ENCODE data around the gene GREB1.
A peak's percentile ranks its signal among the peaks of the same experiment; 100 is the strongest.

GREB1 gene

DNA sequence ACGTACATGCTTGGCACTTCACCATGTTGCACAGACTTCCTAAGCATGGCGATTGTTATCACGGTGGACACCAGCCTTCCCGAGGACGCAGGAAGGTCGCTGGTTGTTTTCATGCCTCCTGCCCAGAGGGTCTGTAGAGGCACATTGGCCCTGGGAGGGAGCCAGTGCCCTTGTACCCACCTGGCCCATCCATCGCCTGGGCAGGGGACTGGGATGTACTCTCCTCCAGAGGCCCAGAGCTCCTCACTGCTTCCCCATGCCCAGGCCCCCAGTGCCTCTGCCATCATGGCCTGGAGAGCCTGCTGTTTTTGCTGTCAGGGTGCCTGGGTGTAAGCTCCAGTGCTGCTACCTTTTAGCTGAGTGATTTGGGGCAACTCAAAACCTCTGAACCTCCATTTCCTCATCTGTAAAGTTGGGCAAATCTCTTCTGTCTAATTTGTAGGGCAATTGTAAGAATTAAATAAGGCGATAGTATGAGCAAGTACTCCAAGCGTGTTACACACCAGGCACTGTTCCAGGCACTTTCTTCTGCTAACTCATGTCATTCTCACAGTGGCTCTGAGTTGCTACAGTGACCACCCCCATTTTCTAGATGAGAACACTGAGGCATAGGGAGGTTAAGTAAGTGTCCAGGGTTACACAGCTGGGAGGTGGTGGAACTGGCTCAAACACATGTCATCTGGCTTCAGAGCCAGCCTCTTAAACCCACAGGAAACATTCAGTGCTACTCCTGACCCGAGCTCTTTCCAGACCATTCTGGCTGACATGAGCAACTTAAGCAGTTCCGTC is 45.3 kb downstream of the GREB1 start:
- DNase-seq (ENCODE audit: low read depth in 2 of 2, low spot score in 1 of 2) = no peak

DNA sequence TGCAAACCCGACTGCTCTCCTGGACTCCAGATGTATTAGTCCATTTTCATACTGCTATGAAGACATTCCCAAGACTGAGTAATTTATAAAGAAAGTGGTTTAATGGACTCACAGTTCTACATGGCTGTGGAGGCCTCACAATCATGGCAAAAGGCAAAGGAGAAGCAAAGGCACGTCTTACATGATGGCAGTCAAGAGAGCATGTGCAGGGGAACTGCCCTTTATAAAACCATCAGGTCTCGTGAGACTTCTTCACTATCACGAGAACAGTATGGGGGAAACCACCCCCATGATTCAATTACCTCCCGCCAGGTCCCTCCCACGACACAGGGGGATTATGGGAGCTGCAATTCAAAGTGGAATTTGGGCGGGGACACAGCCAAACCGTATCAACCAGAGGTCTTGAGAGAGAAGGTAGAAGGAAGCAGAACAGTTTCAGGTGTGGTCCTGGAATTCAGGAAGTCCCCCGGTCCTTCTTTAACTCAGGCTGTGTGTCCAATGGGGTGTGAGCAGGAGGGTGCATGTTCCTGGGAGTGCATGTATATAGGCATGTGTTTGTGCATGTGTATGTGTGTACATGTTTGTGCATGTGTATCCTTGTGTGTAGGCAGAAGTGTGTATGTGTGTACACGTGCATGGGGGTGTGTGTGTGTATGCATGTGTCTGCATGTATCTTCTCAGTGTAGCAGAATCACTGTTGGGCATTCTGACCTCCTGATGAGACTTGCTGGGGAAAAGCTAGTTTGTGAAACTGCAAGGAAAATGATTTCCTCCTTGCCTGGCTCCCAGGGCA is 46.2 kb downstream of the GREB1 start:
- no peak for DNase-seq (ENCODE audit: low read depth in 2 of 2, low spot score in 1 of 2)

DNA sequence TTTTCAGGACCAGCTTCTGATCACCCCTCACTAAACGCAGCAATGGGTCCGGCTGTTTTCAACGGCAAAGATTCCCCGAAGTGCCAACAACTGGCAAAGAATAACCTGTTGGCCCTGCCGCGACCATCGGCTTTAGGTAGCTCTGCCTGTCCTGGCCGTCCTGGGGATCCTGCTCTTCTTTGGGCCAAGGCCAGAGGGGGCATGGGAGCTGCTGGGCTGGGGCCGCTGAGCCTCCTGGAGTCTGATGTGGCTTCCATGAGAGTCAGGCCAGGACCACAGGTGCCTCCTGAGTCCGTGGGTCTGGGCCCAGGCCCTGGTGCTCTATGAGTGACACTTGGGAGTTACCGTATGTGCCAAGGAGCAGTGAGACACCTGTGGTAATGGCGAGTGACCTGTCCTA is 46.9 kb downstream of the GREB1 start:
- no peak for DNase-seq (ENCODE audit: low read depth in 2 of 2, low spot score in 1 of 2)

DNA sequence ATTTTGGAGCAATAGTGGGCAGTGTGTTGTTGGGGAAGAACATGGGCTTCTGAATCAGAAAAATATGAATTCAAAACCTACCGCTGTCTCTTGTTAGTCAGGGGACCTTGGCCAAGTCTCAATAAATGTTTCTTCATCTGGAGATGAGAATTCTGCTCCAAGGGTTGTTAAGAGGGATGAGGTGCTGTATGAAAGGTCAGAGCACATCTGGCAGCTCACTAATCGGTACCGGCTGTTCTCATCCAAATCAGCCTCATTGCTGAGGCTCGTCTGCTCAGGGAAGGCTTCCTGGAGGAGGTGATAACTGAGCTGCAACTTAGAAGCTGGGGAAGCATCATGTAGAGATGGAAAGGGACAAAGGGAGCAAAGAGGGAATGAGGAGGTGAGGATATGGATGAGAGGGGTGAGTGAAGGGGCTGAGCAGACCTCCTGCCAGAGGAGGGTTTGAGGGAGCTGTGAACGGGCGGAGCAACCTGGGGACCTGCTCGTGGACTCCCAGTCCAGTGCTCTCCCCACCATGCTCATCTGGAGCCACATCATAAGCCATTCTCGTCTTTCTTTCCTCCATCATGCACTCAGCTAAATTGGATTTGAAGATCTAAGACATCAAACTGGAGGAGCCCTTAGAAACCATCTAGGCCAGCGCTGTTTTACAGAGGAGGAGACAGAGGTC is 47.4 kb downstream of the GREB1 start:
- no peak for DNase-seq (ENCODE audit: low read depth in 2 of 2, low spot score in 1 of 2)

DNA sequence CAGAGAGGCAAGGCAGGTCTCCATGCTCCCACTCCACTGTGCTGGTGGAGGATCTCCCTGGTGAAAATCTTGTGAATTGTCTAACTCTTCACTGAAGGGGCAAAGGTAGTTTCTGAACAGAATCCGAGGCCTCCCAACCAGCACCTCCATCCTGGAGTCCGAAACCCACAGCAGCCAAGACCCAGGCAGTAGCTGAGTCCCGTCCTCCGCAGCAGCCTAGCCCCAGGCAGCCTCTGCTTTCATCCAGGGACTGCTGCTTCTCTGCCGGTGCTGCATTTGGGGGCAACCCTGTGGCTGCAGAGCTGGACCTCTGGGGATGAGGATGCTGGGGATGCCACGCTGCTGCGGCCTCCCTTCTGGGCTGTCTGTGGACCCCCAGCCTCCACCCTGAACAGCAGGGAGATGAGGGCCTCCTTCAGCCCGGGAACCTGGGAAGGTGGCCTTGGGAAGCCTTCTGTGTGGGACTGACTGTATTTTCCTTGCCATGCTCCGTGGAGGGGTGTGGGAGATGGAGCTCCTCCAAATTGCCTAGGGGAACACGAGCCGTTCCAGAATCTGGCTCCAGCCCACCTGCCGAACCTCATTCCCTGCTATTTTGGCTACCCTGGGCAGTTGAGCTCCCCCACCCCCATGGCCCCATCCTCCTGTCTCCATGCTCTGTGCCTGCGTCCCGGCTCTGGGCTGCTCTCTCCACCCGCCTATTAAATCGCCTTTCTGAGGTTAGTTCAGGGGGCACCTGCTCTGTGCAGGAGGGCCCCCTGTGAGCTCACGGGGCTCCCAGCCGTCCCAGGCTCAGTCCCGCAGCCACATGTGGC is 48.2 kb downstream of the GREB1 start:
- DNase-seq (ENCODE audit: low read depth in 2 of 2, low spot score in 1 of 2) = no peak

DNA sequence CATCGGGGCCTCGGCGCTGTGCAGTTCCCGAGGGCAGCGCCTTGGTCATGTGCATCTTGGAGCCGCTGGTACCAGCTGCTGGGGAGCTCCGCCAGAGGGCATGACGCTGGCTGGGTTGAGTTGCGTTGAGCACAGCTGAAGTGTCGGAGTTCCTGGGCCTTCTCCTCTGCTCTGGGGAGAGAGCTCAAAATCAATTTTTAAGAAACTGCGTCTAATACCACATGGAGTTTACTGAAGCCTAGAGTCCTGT is 48.7 kb downstream of the GREB1 start:
- no peak for DNase-seq (ENCODE audit: low read depth in 2 of 2, low spot score in 1 of 2)

DNA sequence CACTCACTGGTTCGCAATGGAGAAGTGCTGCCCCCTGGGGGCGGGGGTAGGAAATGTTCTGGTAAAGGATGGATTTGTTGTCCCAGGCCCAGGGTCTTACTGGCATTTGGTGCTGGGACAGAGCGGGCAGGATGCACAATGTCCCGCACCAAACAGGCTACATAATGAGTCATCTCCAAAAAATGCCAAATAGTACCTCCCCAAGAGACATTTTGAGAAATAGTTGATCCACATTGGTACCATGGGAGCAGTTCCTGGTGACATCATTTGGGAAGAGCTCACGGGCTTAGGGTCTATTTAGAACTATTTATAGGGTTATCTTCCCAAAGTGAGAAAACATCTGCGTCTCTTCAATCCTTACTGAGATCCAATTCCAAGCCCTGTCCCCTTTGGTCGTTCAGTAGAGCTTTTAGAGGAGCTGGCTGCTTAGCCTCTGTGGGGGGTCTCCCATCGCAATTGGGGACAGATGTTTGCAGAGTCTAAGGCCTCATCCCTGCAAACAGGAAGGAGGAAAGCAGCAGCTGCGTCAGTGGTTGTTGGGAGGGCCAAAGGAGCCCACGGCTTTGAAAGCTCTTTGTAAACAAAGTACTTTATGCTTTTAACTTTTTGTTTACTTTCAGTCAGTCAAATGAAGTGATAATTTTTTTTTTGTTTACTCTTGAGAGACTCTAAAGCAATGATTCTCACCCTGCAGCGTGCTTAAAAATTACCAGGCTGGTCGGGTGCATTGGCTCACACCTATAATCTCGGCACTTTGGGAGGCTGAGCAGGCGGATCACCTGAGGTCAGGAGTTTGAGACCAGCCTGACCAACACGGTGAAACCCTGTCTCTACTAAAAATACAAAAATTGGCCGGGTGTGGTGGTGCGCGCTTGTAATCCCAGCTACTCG is 49.3 kb downstream of the GREB1 start:
- DNase-seq (ENCODE audit: low read depth in 2 of 2, low spot score in 1 of 2) = peak; percentile 14 to 32

DNA sequence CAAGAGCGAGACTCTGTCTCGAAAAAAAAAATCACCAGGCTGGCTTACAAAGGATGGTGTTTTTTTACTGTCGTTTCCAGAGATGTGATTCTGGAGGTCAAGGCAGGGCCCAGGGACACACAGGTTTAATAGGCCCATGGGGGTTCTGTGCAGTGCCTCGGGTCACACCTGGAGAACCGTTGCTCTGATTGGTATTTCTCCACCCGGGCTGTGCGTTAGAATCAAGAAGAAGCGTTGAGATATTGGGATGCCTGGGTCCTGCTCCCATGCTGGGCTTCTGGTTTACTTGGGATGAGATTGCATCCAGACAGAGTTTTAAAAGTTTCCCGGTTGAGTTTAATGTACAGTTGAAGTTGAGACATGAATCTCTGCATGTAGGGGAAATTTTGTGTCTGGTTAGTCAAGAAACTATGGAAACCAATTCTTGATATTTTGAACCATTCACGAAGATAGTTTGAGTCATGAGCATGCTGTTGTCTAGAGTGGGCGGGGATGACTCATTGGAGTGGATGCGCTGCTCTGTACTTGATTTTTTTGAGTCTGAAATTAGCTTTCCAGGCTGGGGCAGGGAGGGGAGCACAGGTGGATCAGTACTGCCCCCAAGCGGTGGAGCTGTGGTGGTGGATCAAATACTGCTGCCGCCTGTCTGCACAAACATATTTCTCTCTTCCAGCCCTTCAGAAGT is 50.1 kb downstream of the GREB1 start:
- peak; percentile 54 to 68 for DNase-seq (ENCODE audit: low read depth in 2 of 2, low spot score in 1 of 2)

DNA sequence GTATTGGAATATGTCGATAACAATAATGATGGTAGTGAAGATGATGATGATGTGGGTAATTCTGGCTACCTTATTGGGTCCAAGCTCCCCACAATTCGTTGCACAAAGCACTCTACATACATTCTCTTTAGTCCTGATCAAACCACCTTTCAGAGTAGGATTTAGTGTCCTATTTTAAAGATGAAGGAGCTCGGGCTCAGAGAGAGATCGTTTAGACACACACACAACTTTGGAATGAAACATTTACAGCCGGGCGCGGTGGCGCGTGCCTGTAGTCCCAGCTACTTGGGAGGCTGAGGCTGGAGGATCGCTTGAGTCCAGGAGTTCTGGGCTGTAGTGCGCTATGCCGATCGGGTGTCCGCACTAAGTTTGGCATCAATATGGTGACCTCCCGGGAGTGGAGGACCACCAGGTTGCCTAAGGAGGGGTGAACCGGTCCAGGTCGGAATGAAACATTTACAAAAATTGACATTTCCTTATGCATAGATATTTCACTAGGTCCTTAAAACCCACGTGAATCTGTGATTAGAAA is 50.7 kb downstream of the GREB1 start:
- no peak for DNase-seq (ENCODE audit: low read depth in 2 of 2, low spot score in 1 of 2)

DNA sequence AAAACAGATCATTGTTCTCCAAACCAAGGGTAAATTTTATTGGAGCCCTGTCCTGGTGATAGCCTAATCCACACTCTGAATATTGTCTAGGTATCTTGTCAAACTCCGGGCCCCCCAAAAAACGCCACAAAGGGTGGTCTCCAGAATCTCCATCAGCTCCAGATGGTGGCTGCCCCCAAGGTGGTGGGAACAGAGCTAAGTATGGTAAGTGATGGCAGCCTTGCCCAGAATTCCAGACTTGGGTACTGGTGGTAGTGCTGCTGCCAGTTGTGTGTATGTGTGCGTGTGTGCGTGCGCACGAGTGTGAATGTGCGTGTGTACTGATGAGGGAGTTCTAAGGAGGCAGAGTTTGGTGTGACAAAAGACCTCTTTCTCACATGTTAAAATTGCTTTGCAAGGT is 51.2 kb downstream of the GREB1 start:
- DNase-seq (ENCODE audit: low read depth in 2 of 2, low spot score in 1 of 2) = no peak

DNA sequence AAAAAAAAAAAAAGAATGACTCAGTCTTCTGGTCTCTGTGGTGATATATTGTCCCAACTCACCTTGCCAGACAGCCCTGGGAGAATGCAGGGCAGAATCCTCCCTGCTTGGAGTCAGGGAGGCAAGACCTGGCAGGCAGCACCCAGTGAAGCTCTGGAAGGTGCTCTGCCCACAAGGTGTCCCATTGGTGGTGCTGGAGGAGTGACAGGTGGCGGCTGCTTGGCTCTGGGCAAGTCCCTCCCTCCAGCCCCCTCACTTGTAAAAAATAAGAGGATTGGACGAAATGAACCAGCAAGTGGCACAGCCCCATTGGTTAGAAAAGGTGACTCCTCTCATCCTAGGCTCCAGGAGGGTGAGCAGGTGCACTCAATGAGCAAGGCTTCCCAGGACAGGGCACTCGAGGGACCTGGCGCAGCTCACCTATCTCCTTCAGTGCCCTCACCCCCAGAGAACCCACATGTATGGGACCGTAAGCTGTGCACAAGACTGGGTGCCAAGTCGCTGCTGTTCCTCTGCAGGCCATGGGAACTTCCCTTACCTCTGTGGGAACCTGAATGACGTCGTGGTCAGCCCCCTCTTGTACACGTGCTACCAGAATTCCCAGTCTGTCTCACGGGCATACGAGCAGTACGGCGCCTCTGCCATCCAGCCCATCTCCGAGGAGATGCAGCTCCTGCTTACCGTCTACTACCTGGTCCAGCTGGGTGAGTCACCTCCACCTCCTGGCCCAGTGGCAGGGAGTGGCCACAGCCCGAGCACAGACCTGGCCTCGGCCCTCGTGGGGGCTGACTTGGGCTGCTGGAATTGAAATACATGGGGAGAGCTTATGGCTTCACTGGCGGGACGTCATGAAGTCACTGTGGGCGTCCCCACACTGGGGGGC is 54.6 kb downstream of the GREB1 start:
- DNase-seq (ENCODE audit: low read depth in 2 of 2, low spot score in 1 of 2) = no peak

DNA sequence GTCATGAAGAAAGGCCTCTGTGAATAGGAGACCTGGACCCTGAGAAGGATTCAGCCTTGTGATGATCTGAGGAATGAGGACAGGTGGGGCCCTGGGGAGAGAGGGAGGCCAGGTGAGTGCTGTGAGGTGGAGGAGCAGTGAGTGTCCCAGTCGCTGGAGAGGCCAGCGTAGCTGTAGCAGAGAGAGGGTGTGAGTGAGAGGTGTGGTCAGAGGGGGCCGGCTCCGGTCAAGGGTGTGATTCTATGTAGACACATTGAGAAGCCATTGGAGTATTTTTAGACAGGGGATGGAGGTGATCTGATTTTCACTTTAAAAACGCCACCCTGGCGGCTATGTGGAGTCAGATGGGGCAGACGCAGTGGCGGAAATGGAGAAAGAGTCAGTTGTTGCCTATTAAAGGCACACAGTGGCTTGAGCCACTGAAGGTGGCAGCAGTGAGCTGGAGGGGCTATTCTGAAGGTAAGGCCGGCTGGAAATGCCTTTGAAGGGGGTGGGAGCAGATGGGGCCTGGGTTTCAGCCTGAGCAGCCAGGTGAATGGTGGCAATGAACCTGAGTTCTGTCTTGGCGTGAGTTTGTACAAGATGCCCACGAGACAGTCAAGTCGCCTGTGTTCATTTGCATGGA is 55.6 kb downstream of the GREB1 start:
- DNase-seq (ENCODE audit: low read depth in 2 of 2, low spot score in 1 of 2) = no peak

DNA sequence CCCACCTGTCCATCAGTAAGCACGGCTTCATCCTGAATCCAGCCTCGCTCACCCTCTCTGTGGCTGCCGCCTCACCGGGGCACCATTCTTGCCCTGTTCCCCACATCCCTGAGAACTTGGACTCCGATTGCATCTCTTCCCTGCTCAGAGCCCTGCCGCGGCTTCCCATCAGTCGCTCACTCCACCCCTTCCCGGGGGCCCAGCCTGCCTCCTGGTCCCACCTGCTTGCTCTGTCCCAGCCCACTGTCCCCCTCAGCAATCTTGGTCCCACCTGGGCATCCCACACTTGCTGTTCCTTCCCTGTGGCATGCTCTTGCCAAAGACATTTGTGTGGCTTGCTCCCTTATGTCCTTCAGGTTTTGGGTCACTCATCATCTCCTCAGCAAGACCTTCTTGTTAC is 56.3 kb downstream of the GREB1 start:
- no peak for DNase-seq (ENCODE audit: low read depth in 2 of 2, low spot score in 1 of 2)

DNA sequence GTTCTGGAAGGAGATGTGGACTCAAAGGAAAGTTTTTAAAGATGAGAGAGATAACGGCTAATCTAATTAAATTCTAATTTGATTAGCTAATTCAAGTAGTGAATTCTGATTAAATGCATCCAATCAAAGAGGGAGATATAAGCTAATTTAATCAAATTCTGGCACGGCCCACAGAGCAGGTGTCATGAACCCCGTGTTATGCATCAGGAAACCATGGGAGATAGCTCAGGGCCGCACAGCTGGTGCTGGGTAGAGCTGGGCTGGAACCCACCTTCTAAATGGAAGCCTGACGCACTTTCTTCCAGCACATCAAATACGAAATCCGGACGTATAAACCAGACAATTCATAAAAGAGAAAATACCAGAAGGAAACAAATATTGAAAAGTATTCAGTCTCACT is 57.2 kb downstream of the GREB1 start:
- DNase-seq (ENCODE audit: low read depth in 2 of 2, low spot score in 1 of 2) = no peak

DNA sequence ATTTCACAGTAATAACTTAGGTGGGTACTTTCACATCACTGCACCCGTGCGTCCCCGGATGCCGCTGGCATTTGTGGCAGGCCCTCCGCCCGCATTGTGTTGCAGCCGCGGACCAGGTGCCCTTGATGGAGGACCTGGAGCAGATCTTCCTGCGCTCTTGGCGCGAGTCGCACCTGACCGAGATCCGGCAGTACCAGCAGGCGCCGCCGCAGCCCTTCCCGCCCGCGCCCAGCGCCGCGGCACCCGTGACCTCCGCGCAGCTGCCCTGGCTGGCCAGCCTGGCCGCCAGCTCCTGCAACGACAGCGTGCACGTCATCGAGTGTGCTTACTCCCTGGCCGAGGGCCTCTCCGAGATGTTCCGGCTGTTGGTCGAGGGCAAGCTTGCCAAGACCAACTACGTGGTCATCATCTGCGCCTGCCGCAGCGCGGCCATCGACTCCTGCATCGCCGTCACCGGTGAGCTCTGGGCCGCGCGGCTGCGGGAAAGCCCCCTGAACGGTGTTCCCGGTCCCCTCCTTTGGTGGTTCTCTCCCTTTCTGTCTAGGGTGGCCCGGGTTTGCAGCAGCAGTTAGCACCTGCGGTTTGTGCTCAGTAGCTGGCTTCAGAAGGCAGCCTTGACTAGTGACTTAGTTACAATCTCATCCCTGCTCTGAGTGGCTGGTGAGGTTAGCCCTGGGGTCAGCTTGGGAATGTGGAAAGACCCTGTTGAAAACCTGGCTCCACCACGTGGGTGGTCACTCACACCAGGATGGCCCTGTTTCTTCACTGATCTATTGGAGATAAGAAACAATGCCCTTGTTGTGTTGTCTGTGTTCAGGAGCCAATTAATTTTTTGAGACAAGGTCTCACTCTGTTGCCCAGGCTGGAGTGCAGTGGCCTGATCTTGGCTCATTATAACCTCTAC is 59.1 kb downstream of the GREB1 start:
- no peak for DNase-seq (ENCODE audit: low read depth in 2 of 2, low spot score in 1 of 2)

DNA sequence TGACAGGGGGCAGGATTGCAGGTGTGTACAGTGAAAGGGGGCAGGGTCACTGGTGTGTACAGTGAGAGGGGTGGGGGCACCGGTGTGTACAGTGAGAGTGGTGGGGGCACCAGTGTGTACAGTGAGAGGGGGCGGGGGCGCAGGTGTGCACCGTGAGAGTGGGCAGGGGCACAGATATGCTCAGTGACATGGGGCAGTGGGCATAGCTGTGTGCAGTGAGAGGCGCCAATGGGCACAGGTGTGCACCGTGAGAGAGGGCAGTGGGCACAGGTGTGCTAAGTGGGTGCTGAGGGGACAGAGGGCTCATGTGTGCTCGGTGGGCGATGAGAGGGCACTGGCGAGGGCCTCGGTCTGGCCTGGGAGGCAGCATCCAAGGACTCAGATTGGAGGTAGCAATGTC is 63.0 kb downstream of the GREB1 start:
- no peak for DNase-seq (ENCODE audit: low read depth in 2 of 2, low spot score in 1 of 2)

DNA sequence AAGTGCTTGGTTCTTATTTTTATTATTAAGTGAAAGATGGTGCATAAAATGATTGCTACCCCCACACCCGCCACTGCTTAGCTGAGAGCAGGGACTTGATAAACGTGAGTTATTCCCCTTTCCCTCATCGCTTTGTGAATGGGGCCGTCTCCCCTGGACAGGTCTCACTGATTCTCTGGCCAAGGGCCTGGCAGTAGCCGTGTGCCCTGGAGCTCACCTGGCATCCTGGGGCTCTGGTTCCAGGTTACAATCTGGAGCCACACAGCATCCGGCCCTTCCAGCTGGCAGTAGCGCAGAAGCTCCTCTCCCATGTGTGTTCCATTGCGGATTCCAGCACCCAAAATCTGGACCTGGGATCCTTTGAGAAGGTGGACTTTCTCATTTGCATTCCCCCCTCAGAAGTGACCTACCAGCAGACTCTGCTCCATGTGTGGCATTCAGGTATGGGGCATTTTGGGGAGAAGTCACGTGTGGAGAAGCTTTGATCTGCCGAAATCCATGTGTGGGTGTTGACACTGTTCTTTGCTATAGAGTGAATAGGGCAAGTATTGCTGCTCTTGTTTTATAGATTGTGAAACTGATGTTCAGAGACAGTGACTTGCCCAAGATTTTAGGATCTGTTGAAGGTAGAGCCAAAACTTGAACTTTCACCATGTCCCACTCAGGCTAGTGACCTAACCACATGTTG is 63.8 kb downstream of the GREB1 start:
- no peak for DNase-seq (ENCODE audit: low read depth in 2 of 2, low spot score in 1 of 2)

Measured in stimulated activated CD8-positive, alpha-beta memory T cell treated with anti-CD3 and anti-CD28 coated beads, Interleukin-4, amount 100 ng/mL, for 4 hours (primary cell).